A549 (cell line): ENCODE results near the gene PRKCD. TPM values are rescaled to one million over a fixed set of nuclear protein-coding genes. Genes with fewer than 3 reads are reported as not detected.

Source experiments
- ATAC-seq, 2 experiments: fragments of 200-7000 bp in 1 of 2; fragments of >200 bp in 1 of 2; cut with Nextera tagmentation in 1 of 2; cut with Tn5 transposase in 1 of 2; 3 replicates each; pipeline versions ENCODE4 v1.8.0 to v1.9.1; 2018 to 2020; ENCODE audit warnings: mild to moderate bottlenecking in 1 of 2, moderate library complexity in 1 of 2
- CTCF ChIA-PET: fragments of 300-600 bp; sonication (Branson Sonifier 250); formaldehyde crosslinking; extraction: SDS; loops from one replicate; lab custom pipeline; 2021; ENCODE audit warnings: antibody characterized with exemption, inconsistent platforms; lab: Yijun Ruan, JAX
- POLR2A ChIA-PET: fragments of 350-600 bp; formaldehyde crosslinking; extraction: SDS; loops from one replicate; lab custom pipeline; 2021; ENCODE audit warnings: antibody characterized with exemption, inconsistent platforms; lab: Yijun Ruan, JAX
- DNase-seq, 2 experiments: peaks; one replicate each; pipeline versions ENCODE4 v3.0.0 to v3.0.0-alpha.2; 2011 to 2016; ENCODE audit warnings: low read depth in 1 of 2, low spot score in 1 of 2
- FAIRE-seq: peaks from 2 replicates; lab custom pipeline; 2011; peaks lifted over from hg19 to GRCh38; lab: Jason Lieb, UNC
- H3K27ac ChIP-seq, 2 experiments: fragments of >200 bp; sonication (Bioruptor Twin); formaldehyde crosslinking; 3 replicates each; pipeline ENCODE4 v1.5.1; 2016 to 2017
- H3K4me1 ChIP-seq: fragments of >200 bp; sonication (Bioruptor Twin); formaldehyde crosslinking; 3 replicates; pipeline ENCODE4 v1.6.1; 2016
- H3K4me2 ChIP-seq: fragments of >200 bp; sonication (Bioruptor Twin); formaldehyde crosslinking; 3 replicates; pipeline ENCODE4 v1.6.1; 2016
- H3K4me3 ChIP-seq: fragments of >200 bp; sonication (Bioruptor Twin); formaldehyde crosslinking; 3 replicates; pipeline ENCODE4 v1.5.1; 2016
- H3K9me3 ChIP-seq: fragments of >200 bp; sonication (Bioruptor Twin); formaldehyde crosslinking; 3 replicates; pipeline ENCODE4 v1.6.1; 2016
- ATOH8 ChIP-seq: fragments of 250-450 bp; sonication (Bioruptor Pico); IDR thresholded peaks from 2 replicates; pipeline ENCODE4 v1.5.0; 2020; ENCODE audit warnings: low read depth, mild to moderate bottlenecking, moderate library complexity
- BCL3 ChIP-seq: fragments of >200 bp; sonication (Bioruptor Twin); formaldehyde crosslinking; IDR thresholded peaks from 3 replicates; pipeline ENCODE4 v1.6.1; 2016
- BHLHE40 ChIP-seq: IDR thresholded peaks from 2 replicates; pipeline ENCODE4 v1.6.1; 2012; ENCODE audit warnings: low read depth, low read length, inconsistent platforms
- CBX2 ChIP-seq: fragments of 200-600 bp; sonication (generic); IDR thresholded peaks from 2 replicates; pipeline ENCODE4 v1.6.1; 2016; ENCODE audit warnings: low read depth, mild to moderate bottlenecking, borderline replicate concordance
- CEBPB ChIP-seq, 2 experiments: fragments of >200 bp in 1 of 2; sonication (Bioruptor Twin) in 1 of 2; formaldehyde crosslinking in 1 of 2; IDR thresholded peaks; 2 replicates each; pipeline ENCODE4 v1.6.1; 2012 to 2016
- CHD2 ChIP-seq: fragments of 150-350 bp; IDR thresholded peaks from 2 replicates; pipeline ENCODE4 v1.6.1; 2014; ENCODE audit warnings: low read length; ENCODE audit not compliant: partially characterized antibody
- CHD4 ChIP-seq: fragments of 200-600 bp; sonication (generic); IDR thresholded peaks from 2 replicates; pipeline ENCODE4 v1.6.1; 2016; ENCODE audit warnings: antibody characterized with exemption, mild to moderate bottlenecking, borderline replicate concordance
- CTCF ChIP-seq: fragments of >200 bp; sonication (Bioruptor Twin); formaldehyde crosslinking; IDR thresholded peaks from 3 replicates; pipeline ENCODE4 v1.5.1; 2016
- E2F6 ChIP-seq: IDR thresholded peaks from 2 replicates; pipeline ENCODE4 v1.6.1; 2012; ENCODE audit warnings: low read depth, borderline replicate concordance
- EHF ChIP-seq: fragments of 250-450 bp; sonication (Bioruptor Pico); IDR thresholded peaks from 2 replicates; pipeline ENCODE4 v1.5.0; 2020; ENCODE audit warnings: mild to moderate bottlenecking
- FOSL2 ChIP-seq, 2 experiments: fragments of 450-650 bp in 1 of 2; fragments of >200 bp in 1 of 2; sonication (Bioruptor Twin) in 1 of 2; formaldehyde crosslinking; IDR thresholded peaks; 2 replicates each; pipeline versions ENCODE4 v1.5.0 to v1.6.1; 2016 to 2020; ENCODE audit warnings: mild to moderate bottlenecking in 1 of 2, moderate library complexity in 1 of 2
- FOXS1 ChIP-seq: fragments of 250-450 bp; sonication (Bioruptor Pico); IDR thresholded peaks from 2 replicates; pipeline ENCODE4 v1.5.0; 2020; ENCODE audit warnings: mild to moderate bottlenecking, moderate library complexity
- GATA3 ChIP-seq: IDR thresholded peaks from 2 replicates; pipeline ENCODE4 v1.6.1; 2012; ENCODE audit warnings: borderline replicate concordance
- HDAC2 ChIP-seq: fragments of 200-600 bp; sonication (generic); IDR thresholded peaks from 2 replicates; pipeline ENCODE4 v1.6.1; 2016
- HES2 ChIP-seq: fragments of >200 bp; sonication (Bioruptor Twin); formaldehyde crosslinking; IDR thresholded peaks from 2 replicates; pipeline ENCODE4 v1.6.1; 2016
- HEYL ChIP-seq: fragments of 250-450 bp; sonication (Bioruptor Pico); IDR thresholded peaks from 2 replicates; pipeline ENCODE4 v1.8.0; 2021; ENCODE audit warnings: mild to moderate bottlenecking, moderate library complexity
- HOXB13 ChIP-seq: fragments of 250-450 bp; sonication (Bioruptor Pico); IDR thresholded peaks from 2 replicates; pipeline ENCODE4 v1.5.0; 2020; ENCODE audit warnings: low read depth, mild to moderate bottlenecking, moderate library complexity
- HOXB5 ChIP-seq: fragments of 250-450 bp; sonication (Bioruptor Pico); IDR thresholded peaks from 2 replicates; pipeline ENCODE4 v1.5.0; 2020; ENCODE audit warnings: mild to moderate bottlenecking, moderate library complexity
- JUN ChIP-seq, 2 experiments: fragments of >200 bp; sonication (Bioruptor Twin); formaldehyde crosslinking; IDR thresholded peaks; 2 replicates in 1 of 2; 3 replicates in 1 of 2; pipeline ENCODE4 v1.6.1; 2016 to 2017
- JUNB ChIP-seq: fragments of >200 bp; sonication (Bioruptor Twin); formaldehyde crosslinking; IDR thresholded peaks from 2 replicates; pipeline ENCODE4 v1.6.1; 2016
- KDM1A ChIP-seq: fragments of 200-600 bp; sonication (generic); IDR thresholded peaks from 2 replicates; pipeline ENCODE4 v1.6.1; 2016; ENCODE audit warnings: low read depth, mild to moderate bottlenecking
- KDM5A ChIP-seq: fragments of 200-600 bp; sonication (generic); IDR thresholded peaks from 2 replicates; pipeline ENCODE4 v1.6.1; 2016; ENCODE audit warnings: antibody characterized with exemption, mild to moderate bottlenecking
- MAFK ChIP-seq: fragments of 450-650 bp; IDR thresholded peaks from 2 replicates; pipeline ENCODE4 v1.6.1; 2014; ENCODE audit not compliant: partially characterized antibody
- MAX ChIP-seq: IDR thresholded peaks from 2 replicates; pipeline ENCODE4 v1.6.1; 2012
- MAZ ChIP-seq: fragments of 150-350 bp; IDR thresholded peaks from 2 replicates; pipeline ENCODE4 v1.6.1; 2014; ENCODE audit warnings: antibody characterized with exemption, low read depth, low read length, borderline replicate concordance
- NPAS2 ChIP-seq: fragments of 250-450 bp; sonication (Bioruptor Pico); IDR thresholded peaks from 2 replicates; pipeline ENCODE4 v1.8.0; 2022; ENCODE audit warnings: mild to moderate bottlenecking, moderate library complexity, borderline replicate concordance
- PBX3 ChIP-seq: IDR thresholded peaks from 2 replicates; pipeline ENCODE4 v1.6.1; 2012
- PHF8 ChIP-seq: fragments of 200-600 bp; sonication (generic); IDR thresholded peaks from 2 replicates; pipeline ENCODE4 v1.6.1; 2016; ENCODE audit warnings: low read depth, mild to moderate bottlenecking, antibody characterized with exemption, moderate library complexity, borderline replicate concordance
- POLR2AphosphoS2 ChIP-seq: conservative IDR thresholded peaks from 2 replicates; pipeline ENCODE4 v1.6.1; 2012; ENCODE audit warnings: low read length, improper control_type of control experiment, inconsistent platforms
- RFX5 ChIP-seq: fragments of 450-650 bp; IDR thresholded peaks from 2 replicates; pipeline ENCODE4 v1.7.1; 2014; ENCODE audit warnings: antibody characterized with exemption, mild to moderate bottlenecking, moderate library complexity
- RNF2 ChIP-seq: fragments of 200-600 bp; sonication (generic); IDR thresholded peaks from 2 replicates; pipeline ENCODE4 v1.6.1; 2016; ENCODE audit warnings: low read depth, mild to moderate bottlenecking, antibody characterized with exemption, moderate library complexity, borderline replicate concordance
- USF2 ChIP-seq: fragments of 450-650 bp; IDR thresholded peaks from 2 replicates; pipeline ENCODE4 v1.6.1; 2014; ENCODE audit warnings: antibody characterized with exemption
- ZNF302 ChIP-seq: fragments of 250-450 bp; sonication (Bioruptor Pico); IDR thresholded peaks from 2 replicates; pipeline ENCODE4 v1.9.0; 2021; ENCODE audit warnings: inconsistent platforms, mild to moderate bottlenecking, moderate library complexity
- WGBS: methylation state at CpG from one replicate; pipeline ENCODE4 v1.1.6; 2017; ENCODE audit errors: missing lambda C conversion rate; 5-methylcytosine and 5-hydroxymethylcytosine counted together
- polyA plus RNA-seq, 4 experiments: library from polyadenylated mRNA; depleted of rRNA in 3 of 4; stranded (reverse); fragments of >200 nt; fragmentation: RNase III in 1 of 4; extraction: RNeasy Plus Mini Kit Qiagen cat#74134 plus additional on column Dnase treatment in 1 of 4; gene quantifications; 2 replicates in 3 of 4; 3 replicates in 1 of 4; pipeline ENCODE4 v1.2.3, GENCODE V29; 2011 to 2017

The PRKCD gene
- polyA plus RNA-seq, 2 of the 4 experiments (the other 2 are of a cell fraction): 10.1 to 18.3 TPM

- peaks cover 15% of the 10 kb centered on the region for H3K4me1 ChIP-seq
- FAIRE-seq (no peak), DNase-seq (peak; percentile 46 to 54), ATAC-seq (peak; percentile 44 to 71; a peak in 5 of 6 replicates)
- POLR2A ChIA-PET: no interaction called here
- WGBS: 49% methylated on average over 15 of the region's 36 CpGs
- H3K9me3 ChIP-seq: no peaks in the 10 kb centered on the region
- peak overlapping the region; percentile 75 for H3K4me2 ChIP-seq
- H3K4me3 ChIP-seq: no peak overlapping the region
- peak overlapping the region; percentile 61 to 80; a peak in 5 of 6 replicates for H3K27ac ChIP-seq
- CTCF ChIA-PET: interaction anchor here (0.5 to 4.9 kb wide), 34 partner anchors 8 to 346 kb away, joined by 3 to 106 read pairs (median 6); no protein-coding TSS in a partner anchor
- peak; percentile 80 for TF ChIP-seq E2F6
- TF ChIP-seq RFX5: no peak
- TF ChIP-seq EHF (CRISPR knock-in tag): no peak
- TF ChIP-seq USF2: no peak
- TF ChIP-seq HES2: no peak
- no peak for TF ChIP-seq RNF2
- no peak for TF ChIP-seq HEYL
- no peak for TF ChIP-seq GATA3
- TF ChIP-seq PBX3: no peak
- no peak for TF ChIP-seq BHLHE40
- TF ChIP-seq JUNB: no peak
- no peak for TF ChIP-seq ATOH8 (CRISPR knock-in tag)
- no peak for TF ChIP-seq MAFK
- no peak for TF ChIP-seq CHD2
- TF ChIP-seq NPAS2: no peak
- TF ChIP-seq HOXB13 (CRISPR knock-in tag): no peak
- peak; percentile 74; the same call in 1 of the 2 replicates for TF ChIP-seq POLR2AphosphoS2
- peak; percentile 87 for TF ChIP-seq MAX
- TF ChIP-seq JUN (IDR thresholded peaks at IDR 0.05): no peak; a peak in 2 of 5 replicates
- TF ChIP-seq ZNF302 (CRISPR knock-in tag): no peak
- peak; percentile 90 for TF ChIP-seq CTCF
- no peak for TF ChIP-seq KDM5A
- no peak for TF ChIP-seq MAZ
- no peak for TF ChIP-seq FOSL2 (IDR thresholded peaks at IDR 0.05)
- no peak for TF ChIP-seq FOSL2 (CRISPR knock-in tag; IDR thresholded peaks at IDR 0.05)
- TF ChIP-seq PHF8: no peak
- TF ChIP-seq CHD4: no peak
- no peak for TF ChIP-seq CEBPB (IDR thresholded peaks at IDR 0.05)
- no peak for TF ChIP-seq FOXS1 (CRISPR knock-in tag)
- TF ChIP-seq KDM1A: no peak
- TF ChIP-seq BCL3: no peak
- no peak for TF ChIP-seq HOXB5
- TF ChIP-seq HDAC2: no peak
- no peak for TF ChIP-seq CBX2
These were observed 34.9 kb downstream of the PRKCD start for GRCh38 chr3:53195602-53196574.
